ENCODE data around the gene CEACAM1.

GRCh38 chr19:42508892-42509444 is 19.3 kb downstream of the CEACAM1 start:
- TF ChIP-seq, protein P1, sequence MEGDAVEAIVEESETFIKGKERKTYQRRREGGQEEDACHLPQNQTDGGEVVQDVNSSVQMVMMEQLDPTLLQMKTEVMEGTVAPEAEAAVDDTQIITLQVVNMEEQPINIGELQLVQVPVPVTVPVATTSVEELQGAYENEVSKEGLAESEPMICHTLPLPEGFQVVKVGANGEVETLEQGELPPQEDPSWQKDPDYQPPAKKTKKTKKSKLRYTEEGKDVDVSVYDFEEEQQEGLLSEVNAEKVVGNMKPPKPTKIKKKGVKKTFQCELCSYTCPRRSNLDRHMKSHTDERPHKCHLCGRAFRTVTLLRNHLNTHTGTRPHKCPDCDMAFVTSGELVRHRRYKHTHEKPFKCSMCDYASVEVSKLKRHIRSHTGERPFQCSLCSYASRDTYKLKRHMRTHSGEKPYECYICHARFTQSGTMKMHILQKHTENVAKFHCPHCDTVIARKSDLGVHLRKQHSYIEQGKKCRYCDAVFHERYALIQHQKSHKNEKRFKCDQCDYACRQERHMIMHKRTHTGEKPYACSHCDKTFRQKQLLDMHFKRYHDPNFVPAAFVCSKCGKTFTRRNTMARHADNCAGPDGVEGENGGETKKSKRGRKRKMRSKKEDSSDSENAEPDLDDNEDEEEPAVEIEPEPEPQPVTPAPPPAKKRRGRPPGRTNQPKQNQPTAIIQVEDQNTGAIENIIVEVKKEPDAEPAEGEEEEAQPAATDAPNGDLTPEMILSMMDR (conservative IDR thresholded peaks at IDR 0.05; ENCODE audit: low read depth, low read length), result no peak
- TF ChIP-seq EZH2 (IDR thresholded peaks at IDR 0.05; ENCODE audit: low read length, unreplicated experiment) (no peak), EZH2phosphoT487 (IDR thresholded peaks at IDR 0.05; ENCODE audit: borderline replicate concordance, low read length) (no peak)
